Measurements from ENCODE around the gene CCDC92B.
"Not testable (repeated sequence)": the region's sequence is repeated elsewhere in the genome, so short reads cannot be mapped to it uniquely, and the experiment has no call there.

The CCDC92B gene

GRCh38 chr17:2689411-2690164, 59.9 kb downstream of the CCDC92B start:
- no peak for DNase-seq (ENCODE audit: low read depth in 2 of 2)

DNA sequence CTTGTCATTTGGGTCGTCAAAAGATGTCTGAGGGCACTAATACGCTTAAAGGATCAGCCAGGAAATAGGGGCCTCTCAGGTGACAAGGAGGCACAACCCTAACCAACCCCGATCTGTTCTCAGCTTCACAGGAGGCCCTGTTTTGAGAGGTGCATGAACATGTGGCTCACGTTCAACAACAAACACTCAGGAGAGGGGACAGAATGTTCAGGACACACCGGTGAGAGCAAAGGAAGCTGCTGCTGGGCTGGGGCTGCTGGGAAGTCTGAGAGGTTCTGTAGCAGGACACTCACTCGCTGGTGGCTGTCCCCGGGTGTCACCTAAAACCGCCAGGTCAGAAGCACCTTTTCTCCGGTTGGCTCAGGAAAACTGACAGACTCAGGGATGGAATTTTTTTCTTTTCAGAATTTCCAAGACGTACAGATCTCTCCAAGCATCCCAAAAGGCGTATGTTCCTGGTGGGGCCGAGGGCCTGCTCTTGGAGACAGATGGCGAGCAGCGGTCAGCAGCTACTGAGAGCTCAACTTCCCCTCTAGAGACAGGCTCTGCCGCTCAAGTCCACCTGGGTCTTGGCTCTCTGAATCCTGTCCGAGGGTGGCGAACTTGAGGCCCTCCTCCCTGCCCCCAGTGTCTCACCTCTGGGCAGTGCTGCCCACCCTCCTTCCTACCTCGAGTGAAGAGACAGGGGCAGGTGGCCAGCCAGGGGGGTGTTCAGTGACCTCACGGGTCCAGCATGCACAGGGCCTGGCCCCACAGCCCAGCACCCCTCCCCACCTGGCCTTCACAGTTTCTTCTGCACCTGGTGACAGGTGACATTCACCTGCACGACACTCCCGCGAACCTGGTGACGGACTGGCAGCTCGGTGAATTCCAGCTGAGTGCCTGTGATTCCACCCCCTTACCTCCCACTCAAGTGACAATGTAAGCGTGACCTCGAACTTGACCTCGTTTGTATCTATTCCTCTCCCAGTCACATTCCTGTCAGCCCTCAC, 60.8 kb downstream of the CCDC92B start:
- DNase-seq (ENCODE audit: low read depth in 2 of 2), result no peak

GRCh38 chr17:2687074-2687418, 62.4 kb downstream of the CCDC92B start:
- no peak for DNase-seq (ENCODE audit: low read depth in 2 of 2)

DNA sequence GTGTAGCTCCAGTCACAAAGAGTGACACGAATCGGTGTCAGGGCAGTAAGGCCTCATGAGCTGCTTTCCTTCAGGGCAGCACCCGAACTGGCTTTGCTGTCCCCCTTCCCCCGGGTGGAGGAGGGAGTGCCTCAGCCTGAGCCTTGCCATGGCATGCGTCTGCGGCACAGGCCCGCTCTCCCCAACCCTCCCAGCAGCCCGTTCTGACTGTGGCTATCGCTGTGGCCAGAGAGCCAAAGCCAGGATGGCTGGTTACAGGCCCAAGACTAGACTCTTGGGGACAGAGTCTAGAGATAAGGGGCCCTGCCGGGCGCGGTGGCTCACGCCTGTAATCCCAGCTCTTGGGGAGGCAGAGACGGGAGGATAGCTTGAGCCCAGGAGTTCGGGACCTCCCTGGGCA, 63.8 kb downstream of the CCDC92B start:
- DNase-seq (ENCODE audit: low read depth in 2 of 2), result no peak

DNA sequence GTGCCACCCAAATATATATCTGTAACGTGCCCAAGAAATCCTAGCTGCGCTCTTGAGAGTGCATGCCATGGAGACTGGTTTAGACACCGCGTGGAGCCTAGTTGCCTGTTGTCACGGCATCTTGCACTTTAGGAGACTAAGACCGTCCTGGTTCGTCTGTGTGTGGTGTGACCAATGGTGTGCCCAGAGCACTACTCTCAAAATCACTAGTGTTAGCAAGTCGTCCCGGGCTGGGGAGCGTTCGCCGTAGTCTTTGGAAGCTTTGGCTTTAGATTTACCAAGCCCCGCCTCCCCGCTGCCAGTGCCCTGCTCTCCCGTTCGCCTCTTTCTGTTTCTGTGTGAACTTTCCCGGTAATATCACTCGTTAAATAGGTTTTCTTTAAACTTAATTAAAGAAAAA, 64.9 kb downstream of the CCDC92B start:
- DNase-seq (ENCODE audit: low read depth in 2 of 2), result no peak

GRCh38 chr17:2683912-2684311, 65.5 kb downstream of the CCDC92B start:
- DNase-seq (ENCODE audit: low read depth in 2 of 2), result no peak

GRCh38 chr17:2682176-2682938, 67.1 kb downstream of the CCDC92B start:
- no peak for DNase-seq (ENCODE audit: low read depth in 2 of 2)

DNA sequence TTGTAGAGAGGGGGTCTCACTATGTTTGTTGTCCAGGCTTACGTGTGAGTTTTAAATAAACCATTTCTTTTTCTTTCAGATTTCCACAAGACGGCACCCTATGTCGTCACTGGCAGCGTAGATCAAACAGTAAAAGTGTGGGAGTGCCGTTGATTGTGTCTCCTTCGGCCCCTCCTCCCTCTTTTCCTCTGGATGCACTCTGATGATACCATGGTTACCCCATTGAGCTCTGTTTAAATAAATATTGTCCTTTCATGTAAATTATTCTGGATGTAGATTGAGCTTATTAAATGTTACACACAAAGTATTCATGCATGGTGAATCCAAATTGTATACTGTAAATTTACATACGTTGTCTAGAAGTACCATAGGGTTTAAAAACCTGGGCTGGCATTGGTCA, 67.8 kb downstream of the CCDC92B start:
- no peak for DNase-seq (ENCODE audit: low read depth in 2 of 2)

GRCh38 chr17:2680961-2681360, 68.5 kb downstream of the CCDC92B start:
- DNase-seq (ENCODE audit: low read depth in 2 of 2), result no peak

GRCh38 chr17:2679247-2679646, 70.2 kb downstream of the CCDC92B start:
- not testable (repeated sequence) for DNase-seq (ENCODE audit: low read depth in 2 of 2)

Data from activated CD4-positive, alpha-beta T cell treated with anti-CD3 and anti-CD28 coated beads for 24 hours (primary cell).